Stomach smooth muscle (tissue), 2 donors: ENCODE results near the gene RDH12.

Source experiments
- H3K27ac ChIP-seq: one replicate; pipeline ENCODE4 v1.7.0; 2013; ENCODE audit warnings: mild to moderate bottlenecking, low read length, inconsistent platforms
- H3K27me3 ChIP-seq, 2 donors: one replicate each; pipeline ENCODE4 v1.7.0; 2013; ENCODE audit warnings: low read length in 2 of 2; ENCODE audit not compliant: insufficient read depth in 2 of 2, control insufficient read depth in 1 of 2
- H3K36me3 ChIP-seq, 2 donors: one replicate each; pipeline ENCODE4 v1.7.0; 2013; ENCODE audit warnings: low read length in 2 of 2; ENCODE audit not compliant: control insufficient read depth in 2 of 2, insufficient read depth in 2 of 2
- H3K4me1 ChIP-seq: one replicate; pipeline ENCODE4 v1.7.0; 2013; ENCODE audit warnings: low read length; ENCODE audit not compliant: control insufficient read depth, insufficient read depth
- H3K4me3 ChIP-seq, 2 donors: one replicate each; pipeline ENCODE4 v1.7.0; 2013; ENCODE audit warnings: low read length in 2 of 2
- H3K9ac ChIP-seq, 2 donors: one replicate each; pipeline ENCODE4 v1.7.0; 2013; ENCODE audit warnings: low read length in 2 of 2, mild to moderate bottlenecking in 1 of 2
- H3K9me3 ChIP-seq, 2 donors: one replicate each; pipeline ENCODE4 v1.7.0; 2013; ENCODE audit warnings: low read length in 2 of 2; ENCODE audit not compliant: control insufficient read depth in 2 of 2
- donor health status: healthy.
- donor health status: Pancreatic carcinoma.

The RDH12 gene

GRCh38 chr14:67766035-67766680, 64.5 kb downstream of the RDH12 start:
- Histone ChIP-seq H3K4me3 (no peak overlapping the region), H3K9ac (no peak overlapping the region), H3K36me3 (peaks cover 50 to 70% of the 10 kb centered on the region in 2 donors), H3K27me3 (no peaks in the 10 kb centered on the region), H3K9me3 (no peaks in the 10 kb centered on the region), H3K4me1 (no peaks in the 10 kb centered on the region), H3K27ac (no peak overlapping the region)

GRCh38 chr14:67768219-67768618, 66.5 kb downstream of the RDH12 start:
- Histone ChIP-seq H3K4me1 (no peaks in the 10 kb centered on the region), H3K36me3 (peaks cover 55 to 76% of the 10 kb centered on the region in 2 donors), H3K9ac (no peak overlapping the region), H3K27ac (no peak overlapping the region), H3K9me3 (no peaks in the 10 kb centered on the region), H3K27me3 (no peaks in the 10 kb centered on the region), H3K4me3 (no peak overlapping the region)

GRCh38 chr14:67773844-67774377, 72.2 kb downstream of the RDH12 start:
- Histone ChIP-seq H3K36me3 (peaks cover 75 to 81% of the 10 kb centered on the region in 2 donors), H3K9ac (no peak overlapping the region), H3K9me3 (no peaks in the 10 kb centered on the region), H3K4me3 (no peak overlapping the region), H3K27me3 (no peaks in the 10 kb centered on the region), H3K4me1 (no peaks in the 10 kb centered on the region), H3K27ac (no peak overlapping the region)

- no peak overlapping the region for H3K27ac ChIP-seq
- no peak overlapping the region for H3K4me3 ChIP-seq
- no peaks in the 10 kb centered on the region for H3K27me3 ChIP-seq
- no peak overlapping the region for H3K9ac ChIP-seq
- H3K4me1 ChIP-seq = no peaks in the 10 kb centered on the region
- H3K36me3 ChIP-seq = peaks cover 77 to 79% of the 10 kb centered on the region in 2 donors
- no peaks in the 10 kb centered on the region for H3K9me3 ChIP-seq
These were observed 75.1 kb downstream of the RDH12 start for GRCh38 chr14:67776653-67777322.

GRCh38 chr14:67778792-67779191, 77.1 kb downstream of the RDH12 start:
- no peaks in the 10 kb centered on the region for H3K4me1 ChIP-seq
- no peak overlapping the region for H3K4me3 ChIP-seq
- H3K27me3 ChIP-seq = no peaks in the 10 kb centered on the region
- peaks cover 76 to 83% of the 10 kb centered on the region in 2 donors for H3K36me3 ChIP-seq
- H3K27ac ChIP-seq = no peak overlapping the region
- H3K9me3 ChIP-seq = no peaks in the 10 kb centered on the region
- no peak overlapping the region for H3K9ac ChIP-seq

GRCh38 chr14:67782090-67782489, 80.4 kb downstream of the RDH12 start:
- H3K36me3 ChIP-seq = peaks cover 79 to 81% of the 10 kb centered on the region in 2 donors
- H3K27ac ChIP-seq = no peak overlapping the region
- no peaks in the 10 kb centered on the region for H3K27me3 ChIP-seq
- no peaks in the 10 kb centered on the region for H3K4me1 ChIP-seq
- no peak overlapping the region for H3K9ac ChIP-seq
- H3K4me3 ChIP-seq = no peak overlapping the region
- no peaks in the 10 kb centered on the region for H3K9me3 ChIP-seq
